ENCODE results near the gene GSTM1.
A peak's percentile ranks its signal among the peaks of the same experiment; 100 is the strongest.

The GSTM1 gene

DNA sequence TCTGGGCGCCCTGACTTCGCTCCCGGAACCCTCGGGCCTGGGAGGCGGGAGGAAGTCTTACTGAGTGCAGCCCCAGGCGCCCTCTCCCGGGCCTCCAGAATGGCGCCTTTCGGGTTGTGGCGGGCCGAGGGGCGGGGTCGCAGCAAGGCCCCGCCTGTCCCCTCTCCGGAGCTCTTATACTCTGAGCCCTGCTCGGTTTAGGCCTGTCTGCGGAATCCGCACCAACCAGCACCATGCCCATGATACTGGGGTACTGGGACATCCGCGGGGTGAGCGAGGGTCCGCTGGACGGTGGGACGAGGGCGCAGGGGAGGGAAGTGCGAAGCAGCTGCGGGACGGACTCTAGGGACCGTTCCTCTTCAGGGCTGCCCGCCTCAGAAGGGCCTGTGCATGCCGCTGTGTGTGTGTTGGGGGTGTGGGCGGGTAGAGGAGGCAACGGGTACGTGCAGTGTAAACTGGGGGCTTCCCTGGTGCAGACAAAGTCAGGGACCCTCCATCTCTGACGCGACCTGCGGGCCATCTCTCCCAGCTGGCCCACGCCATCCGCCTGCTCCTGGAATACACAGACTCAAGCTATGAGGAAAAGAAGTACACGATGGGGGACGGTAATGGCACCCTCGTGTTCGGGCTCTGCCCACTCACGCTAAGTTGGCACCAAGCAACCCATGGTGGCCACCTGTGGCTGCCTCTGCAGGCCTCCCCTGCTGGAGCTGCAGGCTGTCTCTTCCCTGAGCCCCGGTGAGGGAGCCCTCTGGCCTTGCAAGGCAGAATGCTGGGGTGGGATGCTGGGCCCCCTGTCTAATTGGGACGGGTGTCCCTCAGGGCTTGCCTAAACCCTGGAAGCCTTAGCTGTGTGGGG is at the start of gene GSTM1:
TSS of gene GSTM1 (plus strand) at position 177 of the 859 bp plus-strand sequence. CDS start at position 234, 57 bp downstream.
- DNase-seq (ENCODE audit: low spot score) = no peak

DNA sequence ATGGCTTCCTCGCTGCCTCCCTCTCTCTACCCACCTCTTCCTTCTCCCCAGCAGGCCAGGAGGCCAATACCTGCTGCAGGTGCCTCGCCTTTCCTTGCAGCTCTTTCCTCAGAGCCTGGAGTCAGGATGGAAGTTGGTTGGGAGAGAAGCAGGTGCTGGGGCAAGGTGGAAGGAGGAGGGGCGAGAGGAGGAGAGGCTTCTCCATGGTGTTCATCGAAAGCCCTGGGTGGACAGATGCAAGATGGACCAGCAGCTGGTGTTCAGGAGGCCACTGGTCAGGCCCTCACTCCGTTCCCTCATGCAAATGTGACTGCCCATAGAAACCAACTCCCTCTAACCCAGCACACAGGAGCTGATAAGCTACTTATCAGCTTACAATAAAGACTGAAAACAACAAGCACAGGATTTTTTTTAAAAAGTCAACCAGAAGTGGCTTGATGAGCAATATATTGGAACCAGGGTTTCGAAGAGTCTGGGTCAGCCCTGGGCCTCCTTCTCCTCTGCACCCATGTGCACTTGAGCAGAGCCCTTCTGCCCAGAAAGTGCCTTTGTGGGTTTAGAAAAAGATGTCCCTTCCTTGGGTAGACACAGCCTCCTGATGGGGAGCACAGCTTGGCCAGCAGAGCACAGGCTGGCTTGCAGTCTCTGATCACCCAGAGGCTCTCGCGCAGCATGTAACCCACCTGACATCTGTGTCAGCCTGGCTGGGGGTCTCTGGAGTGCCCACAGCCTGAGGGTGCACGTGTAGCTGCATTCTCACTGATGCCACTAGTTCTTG is 48.4 kb upstream of the GSTM1 start:
- no peak for DNase-seq (ENCODE audit: low spot score)

DNA sequence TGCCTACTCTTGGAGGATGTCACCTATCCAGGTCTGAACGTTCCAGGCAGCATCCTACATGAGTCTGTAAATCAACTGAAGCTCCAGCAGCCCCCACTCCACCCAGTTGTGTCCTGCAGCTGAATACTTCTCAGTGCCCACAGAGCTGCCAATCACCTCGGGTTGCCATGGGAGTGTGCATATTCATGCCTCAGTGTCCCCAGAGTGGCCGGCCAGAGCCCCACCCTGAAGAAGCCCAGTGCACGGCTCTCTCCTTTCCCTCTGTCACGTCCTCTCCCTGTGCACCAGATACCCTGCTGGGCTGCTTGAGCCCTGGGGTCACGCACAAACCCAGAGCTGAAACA is 47.8 kb upstream of the GSTM1 start:
- no peak for DNase-seq (ENCODE audit: low spot score)

DNA sequence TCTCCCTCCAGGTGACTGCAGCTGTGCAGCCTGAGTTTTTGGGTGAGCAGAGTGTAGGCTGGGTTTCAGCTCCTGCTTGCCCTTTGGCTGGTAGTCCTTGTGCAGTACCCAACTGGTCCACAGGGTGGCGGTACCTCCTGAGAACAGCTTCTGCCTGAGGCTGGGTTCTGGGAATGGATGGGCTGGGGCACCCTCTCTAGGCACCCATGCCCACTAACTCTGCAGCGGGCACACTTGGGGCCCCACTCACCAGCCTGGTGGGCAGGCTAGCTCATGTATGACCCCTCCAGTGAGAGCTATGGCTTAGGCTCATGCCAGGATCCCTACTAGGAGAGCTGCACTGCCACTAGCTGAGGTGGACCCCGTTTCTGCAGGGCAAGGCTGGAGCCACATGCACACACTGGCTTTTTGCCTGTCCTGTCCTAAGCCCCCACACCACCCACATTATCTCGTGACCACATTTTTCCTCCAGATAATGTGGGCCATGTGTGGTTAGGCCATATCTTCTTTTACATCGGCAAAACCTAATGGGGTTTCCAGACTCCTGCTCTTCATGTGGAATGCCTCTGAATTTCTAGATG is 47.2 kb upstream of the GSTM1 start:
- DNase-seq (ENCODE audit: low spot score) = peak; percentile 72

DNA sequence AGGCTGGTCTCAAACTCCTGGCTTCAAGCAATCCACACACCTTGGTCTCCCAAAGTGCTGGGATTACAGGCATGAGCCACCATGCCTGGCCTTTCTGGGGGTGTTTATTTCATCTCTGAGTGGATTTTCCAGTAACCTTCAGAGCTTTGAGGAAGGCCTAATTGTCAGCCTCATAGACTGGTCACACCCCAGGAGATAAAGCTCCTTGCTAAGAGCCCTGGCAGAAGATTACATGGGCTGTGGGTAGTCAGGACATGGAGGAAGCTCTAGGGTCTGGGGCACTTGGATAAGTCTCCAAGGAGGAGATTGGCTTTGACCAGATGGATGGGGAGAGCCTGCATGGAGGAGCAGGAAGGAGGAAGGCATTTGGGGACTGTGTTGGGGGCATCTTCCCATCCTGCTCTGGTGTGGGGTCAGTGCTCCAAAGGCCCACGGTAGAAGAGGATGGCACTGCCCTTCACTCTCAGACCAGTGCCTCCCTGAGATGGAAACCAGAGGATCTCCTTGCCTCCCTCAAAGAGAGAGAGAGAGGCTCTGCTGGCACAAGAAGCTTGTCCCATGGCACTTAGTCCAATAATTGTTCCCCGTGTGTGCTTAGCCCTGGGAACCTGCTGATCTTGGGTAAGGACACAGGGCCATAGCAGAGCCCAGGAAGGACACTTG is 46.4 kb upstream of the GSTM1 start:
- no peak for DNase-seq (ENCODE audit: low spot score)

DNA sequence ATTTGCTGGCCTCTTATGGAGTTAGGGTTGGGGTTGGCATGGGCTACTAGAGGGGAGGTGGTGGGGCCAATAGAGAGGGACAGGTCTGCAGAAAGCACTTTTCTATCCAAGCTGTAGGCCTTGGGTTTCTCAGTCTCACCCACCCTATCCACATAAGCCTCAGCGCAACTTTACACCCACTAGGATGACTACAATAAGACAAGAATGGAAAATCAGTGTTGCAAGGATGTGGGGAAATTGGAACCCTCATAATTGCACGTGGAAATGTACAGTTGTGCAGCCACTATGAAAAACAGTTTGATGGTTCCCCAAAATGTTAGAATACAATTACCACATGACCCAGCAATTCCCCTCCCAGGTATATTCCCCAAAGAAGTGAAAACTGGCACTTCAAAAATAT is 45.8 kb upstream of the GSTM1 start:
- no peak for DNase-seq (ENCODE audit: low spot score)

DNA sequence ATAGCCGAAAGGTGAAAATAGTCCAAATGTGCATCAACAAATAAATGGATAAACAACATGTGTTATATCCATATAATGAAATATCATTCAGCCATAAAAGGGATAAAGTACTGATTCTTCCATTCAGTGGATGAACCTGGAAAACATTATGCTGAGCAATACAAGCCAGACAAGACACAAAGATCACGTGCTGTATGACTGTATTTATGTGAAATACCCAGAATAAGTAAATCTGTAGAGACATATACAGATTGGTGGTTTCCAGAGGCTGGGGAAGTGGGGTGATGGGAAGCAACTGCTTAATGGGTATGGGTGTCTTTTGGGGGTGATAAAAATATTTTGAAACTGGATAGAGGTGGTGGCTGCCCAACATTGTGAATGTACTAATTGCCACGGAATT is 45.0 kb upstream of the GSTM1 start:
- DNase-seq (ENCODE audit: low spot score) = no peak

DNA sequence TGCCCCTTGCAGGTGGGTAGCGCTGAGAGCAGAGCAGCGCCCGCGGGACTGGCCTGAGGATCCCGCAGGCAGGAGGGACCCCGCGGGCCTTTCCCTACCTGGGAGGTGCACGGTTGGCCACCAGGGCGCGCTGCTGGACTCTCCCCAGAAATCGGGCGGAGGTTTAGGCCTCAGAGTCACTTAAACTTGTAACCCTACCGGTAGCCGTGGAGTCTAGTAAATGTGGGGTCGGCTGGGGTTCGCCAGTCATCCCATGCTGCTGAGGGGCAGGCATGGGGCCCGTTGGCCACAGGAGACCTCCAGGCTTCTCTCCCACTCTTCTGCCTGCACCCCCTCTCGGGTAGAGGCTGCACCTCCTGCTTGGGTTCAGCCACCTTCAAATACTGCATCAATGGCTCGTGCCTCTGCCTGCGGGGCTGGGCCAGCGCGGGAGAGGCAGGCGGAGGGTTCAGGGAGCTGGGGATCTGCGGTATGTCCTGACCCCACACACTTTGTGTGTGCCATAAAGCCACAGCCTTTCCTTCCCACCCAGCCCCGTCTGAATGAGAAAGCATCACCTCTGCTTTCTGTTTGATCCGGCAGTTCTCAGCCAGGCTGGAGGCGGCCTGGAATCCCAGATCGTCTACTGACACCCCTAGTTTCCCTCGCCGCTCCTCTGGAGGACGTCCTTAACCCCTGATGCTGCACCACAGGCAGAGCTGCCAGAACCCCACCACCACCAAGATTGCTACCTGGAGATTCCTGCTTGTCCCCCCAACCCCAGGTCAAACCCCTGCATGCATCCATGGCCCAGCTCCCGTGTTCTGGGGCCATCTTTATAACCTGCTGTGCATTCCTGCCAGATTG is 44.0 kb upstream of the GSTM1 start:
- DNase-seq (ENCODE audit: low spot score) = peak; percentile 78

DNA sequence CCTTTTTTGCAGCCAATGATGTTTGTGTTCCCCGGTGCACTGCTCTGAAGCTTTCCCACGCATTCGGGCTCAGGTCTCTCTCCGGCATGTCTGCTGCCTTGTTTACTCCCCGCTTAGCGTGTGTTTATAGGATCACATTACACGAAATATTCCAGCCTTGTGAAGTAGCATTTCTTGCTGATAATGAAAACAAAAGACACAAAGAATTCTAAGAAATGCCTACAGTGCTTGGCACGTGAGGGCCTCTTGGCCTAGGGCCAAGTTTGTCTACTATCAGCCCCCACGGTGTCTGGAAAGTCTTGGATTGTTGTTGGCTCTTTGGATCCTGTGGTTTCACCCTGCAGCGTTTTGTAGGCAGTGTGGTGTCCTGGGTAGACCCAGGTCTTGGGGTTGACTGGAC is 42.9 kb upstream of the GSTM1 start:
- no peak for DNase-seq (ENCODE audit: low spot score)

DNA sequence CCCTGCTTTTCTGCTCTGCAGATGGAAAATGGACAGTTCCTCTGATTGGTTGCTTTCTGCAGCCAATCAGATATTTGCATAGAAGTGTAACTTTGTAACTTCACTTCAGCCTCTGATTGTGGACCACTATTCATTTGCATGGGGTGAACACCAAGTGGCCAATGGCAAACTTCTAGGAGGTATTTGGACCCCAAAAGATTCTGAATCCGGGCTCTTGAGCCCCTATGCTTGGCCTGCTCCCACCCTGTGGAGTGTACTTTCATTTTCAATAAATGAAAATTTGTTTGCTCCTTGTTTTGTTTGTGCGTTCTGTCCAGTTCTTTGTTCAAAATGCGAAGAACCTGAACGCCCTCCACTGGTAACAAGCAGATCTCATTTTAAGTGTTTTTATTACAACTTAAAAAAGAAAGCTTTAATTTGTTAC is 38.1 kb upstream of the GSTM1 start:
- no peak for DNase-seq (ENCODE audit: low spot score)

DNA sequence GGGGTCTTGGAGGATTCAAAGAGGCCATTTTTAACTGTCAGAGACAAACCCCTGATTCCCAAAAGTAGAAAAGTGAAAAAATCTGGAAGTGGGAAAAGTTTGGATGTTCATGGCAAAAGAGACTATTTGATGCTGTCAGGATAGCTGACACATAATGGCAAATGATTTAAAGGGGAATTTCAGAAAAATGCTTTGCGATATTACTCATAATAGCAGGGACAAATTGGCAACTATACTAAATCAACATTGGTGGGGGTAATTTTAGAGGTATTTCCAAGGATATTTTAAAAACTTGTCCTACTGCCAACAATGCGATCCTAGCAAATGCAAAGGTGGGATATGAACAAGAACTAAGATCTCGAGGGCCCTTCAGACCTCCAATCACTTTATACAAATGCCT is 37.0 kb upstream of the GSTM1 start:
- DNase-seq (ENCODE audit: low spot score) = no peak

DNA sequence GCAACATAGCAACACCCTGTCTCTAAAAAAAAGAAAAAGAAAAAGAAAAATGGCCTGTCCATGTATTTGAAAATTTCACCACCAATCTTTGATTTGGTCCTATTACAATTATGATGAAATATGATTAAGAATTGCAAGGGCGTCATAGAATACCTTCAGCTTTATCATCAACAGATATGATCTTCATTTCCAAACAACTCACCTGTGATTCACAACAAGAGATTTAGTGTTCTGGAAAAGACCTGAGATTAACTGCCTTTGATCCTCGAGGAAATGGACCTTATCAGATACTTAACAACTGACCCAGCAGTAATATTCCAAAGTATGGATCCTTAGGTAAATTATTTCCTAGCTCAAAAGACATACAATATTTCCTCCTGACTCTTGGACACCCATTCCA is 35.2 kb upstream of the GSTM1 start:
- DNase-seq (ENCODE audit: low spot score) = no peak

DNA sequence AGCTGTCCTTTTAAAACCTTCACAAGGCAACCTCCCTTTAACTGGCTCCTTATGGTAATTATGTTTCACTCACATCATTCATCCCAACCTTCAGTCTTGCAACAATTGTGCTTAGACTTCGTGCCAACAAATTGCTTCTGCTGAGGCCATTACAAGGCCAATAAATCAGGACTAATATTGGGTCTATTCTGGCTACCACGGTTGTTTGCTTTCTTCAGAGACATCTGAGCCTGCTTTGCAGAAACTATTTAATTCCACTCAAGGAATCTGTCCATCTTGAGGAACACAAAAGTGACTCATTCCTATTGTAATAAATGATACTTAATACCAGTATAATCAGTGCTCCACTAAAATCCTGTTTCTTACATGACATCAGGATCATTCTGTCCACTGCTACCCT is 34.3 kb upstream of the GSTM1 start:
- DNase-seq (ENCODE audit: low spot score) = no peak

DNA sequence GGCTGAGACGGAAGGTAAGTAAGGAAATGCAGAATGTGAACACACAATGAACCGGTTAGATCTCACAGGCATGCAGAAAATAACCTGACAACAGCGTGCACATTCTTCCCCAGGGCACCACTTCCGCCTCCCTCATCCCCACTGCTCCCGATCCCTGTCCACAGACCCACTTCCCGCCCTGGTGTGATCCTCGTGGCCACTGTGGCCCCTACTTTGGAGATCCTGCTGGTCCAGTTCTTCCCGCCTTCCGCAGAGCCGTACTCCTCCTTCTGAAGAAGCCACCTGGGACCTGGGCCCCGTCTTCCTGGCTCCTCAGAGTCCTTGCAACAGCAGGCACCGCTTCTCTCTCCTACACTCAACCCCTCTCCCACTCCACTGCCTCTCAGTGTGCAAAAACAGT is 33.1 kb upstream of the GSTM1 start:
- no peak for DNase-seq (ENCODE audit: low spot score)

DNA sequence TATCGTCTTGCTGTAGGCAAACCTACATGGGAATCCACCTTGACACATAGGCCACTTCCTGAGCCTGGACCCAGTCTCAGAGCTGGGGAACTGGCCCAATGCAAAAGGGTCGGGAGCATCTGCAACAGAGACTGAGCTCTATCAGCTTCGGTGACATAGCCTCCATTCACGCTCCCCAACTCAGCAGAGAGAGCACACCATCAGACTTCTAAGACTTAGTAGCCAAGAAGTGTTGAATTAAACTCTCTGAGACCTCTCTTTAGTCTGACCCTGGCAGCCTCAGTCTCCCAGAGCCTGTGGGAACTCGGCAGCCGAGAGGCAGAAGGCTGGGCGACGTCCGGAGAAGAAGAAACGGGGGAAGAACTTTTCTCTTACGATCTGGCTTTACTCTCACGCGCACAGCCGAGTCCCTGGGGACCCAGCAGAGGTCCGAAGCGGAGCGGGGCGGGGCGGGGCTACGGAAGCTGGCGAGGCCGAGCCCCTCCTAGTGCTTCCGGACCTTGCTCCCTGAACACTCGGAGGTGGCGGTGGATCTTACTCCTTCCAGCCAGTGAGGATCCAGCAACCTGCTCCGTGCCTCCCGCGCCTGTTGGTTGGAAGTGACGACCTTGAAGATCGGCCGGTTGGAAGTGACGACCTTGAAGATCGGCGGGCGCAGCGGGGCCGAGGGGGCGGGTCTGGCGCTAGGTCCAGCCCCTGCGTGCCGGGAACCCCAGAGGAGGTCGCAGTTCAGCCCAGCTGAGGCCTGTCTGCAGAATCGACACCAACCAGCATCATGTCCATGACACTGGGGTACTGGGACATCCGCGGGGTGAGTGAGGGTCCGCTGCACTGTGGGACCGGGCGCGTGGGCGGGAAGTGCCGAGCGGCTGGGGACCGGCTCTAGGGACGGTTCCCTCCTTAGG is 31.8 kb upstream of the GSTM1 start, which contains the start of gene GSTM4:
TSS of gene GSTM4 (plus strand) at position 485 of the 905 bp plus-strand sequence. CDS start at position 776, 291 bp downstream.
- peak; percentile 84 for DNase-seq (ENCODE audit: low spot score)

DNA sequence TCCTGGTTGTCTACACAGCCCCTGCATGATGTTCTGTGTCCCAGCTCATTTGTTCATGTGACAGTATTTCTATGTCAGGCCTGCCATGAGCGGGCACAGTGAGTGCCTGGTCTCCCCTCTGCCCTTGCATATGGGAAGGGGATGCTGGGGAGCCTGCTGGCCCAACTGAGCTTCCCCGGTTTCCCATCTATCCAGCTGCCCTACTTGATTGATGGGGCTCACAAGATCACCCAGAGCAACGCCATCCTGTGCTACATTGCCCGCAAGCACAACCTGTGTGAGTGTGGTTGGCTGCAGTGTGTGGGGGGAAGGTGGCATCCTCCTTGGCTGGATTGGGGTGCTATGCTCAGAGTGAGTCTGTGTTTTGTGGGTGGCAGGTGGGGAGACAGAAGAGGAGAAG is 30.2 kb upstream of the GSTM1 start:
- no peak for DNase-seq (ENCODE audit: low spot score)

DNA sequence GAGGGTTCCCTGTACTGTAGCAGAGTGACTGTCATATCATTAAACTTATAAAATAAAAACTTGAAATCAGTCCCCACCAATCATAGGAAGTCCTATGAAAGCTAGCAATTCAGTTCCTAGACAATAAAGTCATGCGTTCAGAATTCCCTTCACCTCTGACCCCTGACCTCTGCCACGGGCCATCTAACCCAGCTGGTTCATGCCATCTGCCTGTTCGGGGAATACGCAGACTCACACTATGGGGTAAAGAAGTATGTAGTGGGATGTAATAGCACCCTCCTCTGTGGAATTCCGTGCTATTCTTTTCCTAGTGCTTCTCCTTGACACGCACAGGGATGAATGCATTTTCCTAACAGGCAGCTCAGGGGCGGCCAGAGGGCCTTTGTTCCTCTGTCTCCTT is 29.6 kb upstream of the GSTM1 start:
- DNase-seq (ENCODE audit: low spot score) = no peak

DNA sequence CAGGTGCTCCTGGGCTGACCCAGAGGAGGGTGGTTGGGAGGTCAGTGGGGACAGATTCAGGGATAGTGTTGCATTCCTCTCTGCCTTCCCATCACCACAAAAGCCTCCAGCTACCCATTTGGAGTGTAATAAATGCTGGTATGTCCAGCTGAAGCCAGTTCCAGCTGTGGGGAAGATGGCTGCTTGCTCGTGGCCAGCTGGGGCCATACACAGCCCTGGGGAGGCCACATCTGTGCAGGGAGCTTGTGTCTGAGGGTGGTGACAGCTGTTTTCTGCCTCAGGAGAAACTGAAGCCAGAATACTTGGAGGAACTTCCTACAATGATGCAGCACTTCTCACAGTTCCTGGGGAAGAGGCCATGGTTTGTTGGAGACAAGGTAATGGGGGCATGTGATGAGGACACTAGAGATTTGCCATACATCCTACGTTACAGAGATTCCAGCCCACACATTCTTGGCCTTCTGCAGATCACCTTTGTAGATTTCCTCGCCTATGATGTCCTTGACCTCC is 29.0 kb upstream of the GSTM1 start:
- no peak for DNase-seq (ENCODE audit: low spot score)

DNA sequence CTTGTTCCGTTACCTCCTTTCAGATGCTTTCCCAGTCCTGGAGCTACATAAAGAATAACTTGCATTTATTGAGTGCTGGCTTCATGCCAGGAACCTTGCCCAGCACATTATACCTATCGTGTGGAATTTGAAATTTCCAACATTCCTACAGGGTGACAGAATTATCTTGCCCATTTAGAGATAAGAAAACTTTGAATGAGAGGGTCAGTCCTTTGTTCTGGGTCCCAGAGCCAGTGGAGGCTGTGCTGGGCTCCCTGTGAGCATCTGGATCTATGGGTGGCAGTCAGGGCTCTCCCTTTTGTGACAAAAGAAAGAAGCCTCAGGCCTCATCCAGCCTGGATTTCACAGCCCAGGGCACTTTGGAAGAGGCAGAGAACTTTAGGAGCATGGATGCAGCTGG is 28.5 kb upstream of the GSTM1 start:
- DNase-seq (ENCODE audit: low spot score) = no peak

DNA sequence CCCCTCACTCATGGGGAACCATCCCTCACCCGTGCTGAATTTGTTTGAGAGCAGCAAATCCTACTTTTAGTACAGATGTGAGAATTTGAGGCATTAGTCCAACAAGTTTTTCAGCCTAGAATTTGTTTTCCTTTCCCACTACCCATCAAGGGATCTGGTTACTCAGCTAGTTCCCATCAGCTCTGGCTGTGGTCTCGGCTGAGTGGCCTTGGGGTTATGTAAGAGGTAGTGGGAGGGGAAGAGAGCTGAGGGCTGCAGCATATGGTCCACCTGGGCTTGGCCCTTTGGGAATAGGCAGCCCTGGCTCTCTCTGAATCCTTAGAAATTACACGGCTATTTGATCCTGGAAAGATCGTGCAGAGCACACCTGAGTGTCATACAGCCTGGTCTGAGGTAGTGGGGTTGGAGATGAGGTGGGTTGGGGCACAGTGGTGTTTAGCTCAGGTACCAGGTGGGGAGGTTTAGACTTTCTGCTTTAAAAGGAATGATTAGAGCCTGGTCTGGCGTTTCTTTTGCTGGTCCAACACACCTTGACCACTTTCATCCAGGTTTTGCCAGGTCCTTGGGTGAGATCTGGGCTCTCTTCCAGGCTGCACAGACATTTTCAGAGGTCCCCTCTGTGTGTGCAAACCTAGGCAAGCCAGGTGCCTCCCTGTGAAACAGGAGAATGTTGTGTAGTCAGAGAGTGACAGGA is 27.5 kb upstream of the GSTM1 start:
- DNase-seq (ENCODE audit: low spot score) = no peak
